SHP77 (cell line): ENCODE results near the gene KRT4.
"Not testable (repeated sequence)": the region's sequence is repeated elsewhere in the genome, so short reads cannot be mapped to it uniquely, and the experiment has no call there.

Experiments
- DNase-seq, 2 experiments: peaks; one replicate each; lab custom pipeline; 2025; lab: John Stamatoyannopoulos, UW

KRT4 gene

DNA sequence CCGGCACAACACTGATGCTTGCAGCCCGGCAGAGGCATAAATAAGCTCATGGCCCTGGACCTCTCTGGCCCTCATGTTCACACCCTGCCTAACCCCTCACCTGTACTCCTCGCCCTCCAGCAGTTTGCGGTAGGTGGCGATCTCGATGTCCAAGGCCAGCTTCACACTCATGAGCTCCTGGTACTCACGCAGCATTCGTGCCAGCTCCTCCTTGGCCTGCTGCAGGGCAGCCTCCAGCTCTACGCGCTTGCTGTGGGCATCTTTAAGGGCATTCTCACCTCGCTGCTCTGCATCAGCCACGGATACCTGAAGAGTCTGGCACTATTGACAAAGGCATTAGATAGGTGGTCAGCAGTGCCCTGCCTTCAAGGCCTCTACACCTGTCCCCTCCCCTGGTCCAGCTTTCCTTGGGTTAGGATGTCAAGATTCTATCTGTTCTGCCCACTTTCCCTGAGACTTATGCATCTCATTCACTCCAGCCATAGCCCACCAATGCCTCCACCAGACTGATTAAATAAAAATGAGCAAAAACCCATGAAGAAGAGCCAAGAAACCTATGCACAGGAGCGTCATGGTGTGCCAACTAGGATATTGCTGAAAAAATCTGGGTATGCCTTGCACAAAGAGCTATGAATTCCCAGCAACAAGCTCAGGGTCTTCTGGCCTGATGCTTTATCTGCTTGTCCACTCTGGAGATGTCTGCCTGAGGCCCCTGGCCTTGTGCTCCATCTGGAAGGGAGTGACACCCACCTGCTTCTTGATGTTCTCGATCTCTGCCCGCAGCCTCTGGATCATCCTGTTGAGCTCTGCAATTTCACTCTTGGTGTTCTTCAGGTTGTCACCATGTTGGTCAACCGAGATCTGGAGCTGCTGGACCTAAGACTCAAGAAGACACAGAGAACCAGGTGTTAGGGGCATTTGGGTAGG lies 6.1 kb downstream of the KRT4 start:
- no peak for DNase-seq

DNA sequence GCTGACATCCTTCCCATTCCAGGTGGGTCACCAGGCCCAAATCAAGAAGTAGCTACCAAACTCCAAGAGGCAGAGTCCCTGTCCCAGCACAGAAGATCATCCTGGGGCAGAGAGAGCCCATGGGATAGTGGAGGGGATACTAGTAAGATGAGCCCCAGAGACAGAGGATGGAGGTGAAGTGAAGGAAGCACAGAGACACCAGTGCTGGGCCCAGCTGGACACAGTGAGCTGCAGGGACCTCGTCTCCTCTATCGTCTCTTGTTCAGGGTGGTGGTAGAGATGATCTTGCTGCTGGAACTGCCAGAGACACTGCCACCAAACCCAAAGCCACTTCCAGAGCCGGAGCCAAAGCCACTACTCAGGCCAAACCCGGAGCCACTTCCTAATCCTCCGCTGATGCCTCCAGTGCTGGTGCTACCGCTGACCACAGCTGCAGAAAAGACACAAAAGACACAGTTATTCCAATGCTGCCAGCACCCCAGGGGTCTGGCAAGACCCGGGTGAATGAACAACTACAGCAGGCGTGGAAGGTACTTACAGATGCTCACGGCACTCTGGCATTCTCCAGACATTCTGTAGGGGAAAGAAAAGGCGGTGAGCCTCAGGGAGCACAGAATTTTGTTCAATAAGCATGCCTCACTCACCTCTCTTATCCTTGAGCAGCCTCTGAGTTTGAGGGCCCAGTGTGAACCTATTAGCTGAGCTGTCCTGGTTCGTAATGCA lies 6.9 kb downstream of the KRT4 start:
- no peak for DNase-seq

DNA sequence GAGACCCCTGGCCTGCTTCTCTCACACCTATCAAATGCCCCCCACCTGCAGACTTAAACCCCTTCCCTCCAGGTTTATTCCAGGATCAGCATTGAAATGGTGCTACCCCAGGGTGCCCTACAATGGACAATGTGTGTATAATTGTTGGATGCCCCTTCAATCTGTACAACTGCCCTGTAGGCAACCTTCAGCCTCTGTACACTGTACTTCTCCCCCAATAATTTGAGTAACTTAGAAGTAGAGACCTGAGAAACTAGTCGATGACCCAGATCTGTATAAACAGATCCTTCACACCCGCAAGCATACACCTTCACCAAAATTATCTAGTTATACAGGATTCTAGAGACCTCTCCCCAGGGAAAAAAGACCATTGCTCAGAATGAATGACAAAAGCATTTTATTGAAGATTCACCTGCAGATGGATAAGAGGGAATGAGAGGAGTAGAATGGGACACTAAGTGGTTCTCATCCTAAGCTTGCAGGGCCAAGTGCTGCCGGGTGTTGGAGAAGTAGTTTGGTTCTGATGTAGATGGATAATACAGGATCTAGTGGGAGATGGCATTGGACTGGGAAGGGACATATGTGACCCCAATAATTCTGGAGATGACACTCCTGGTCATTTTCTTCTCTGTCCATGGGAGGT lies 7.6 kb downstream of the KRT4 start:
- DNase-seq = no peak

DNA sequence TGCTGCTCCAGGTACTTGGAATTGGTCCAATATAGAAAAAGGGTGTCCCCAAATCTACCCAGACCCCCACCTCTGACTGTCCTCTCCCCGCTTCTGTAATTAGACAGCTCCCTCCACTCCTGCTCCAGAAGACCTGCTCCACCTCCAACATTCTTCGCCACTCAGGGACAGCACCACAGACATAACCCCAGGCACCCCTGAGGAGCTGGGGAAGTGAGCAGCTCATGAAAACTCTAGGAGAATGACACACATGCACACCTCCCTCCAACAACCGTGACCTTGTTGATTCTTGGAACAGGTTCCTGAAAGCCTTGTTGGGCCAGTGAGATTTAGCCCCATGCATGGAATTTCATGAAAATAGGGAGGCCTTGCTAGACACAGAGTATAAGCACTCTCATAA lies 8.2 kb downstream of the KRT4 start:
- no peak for DNase-seq

DNA sequence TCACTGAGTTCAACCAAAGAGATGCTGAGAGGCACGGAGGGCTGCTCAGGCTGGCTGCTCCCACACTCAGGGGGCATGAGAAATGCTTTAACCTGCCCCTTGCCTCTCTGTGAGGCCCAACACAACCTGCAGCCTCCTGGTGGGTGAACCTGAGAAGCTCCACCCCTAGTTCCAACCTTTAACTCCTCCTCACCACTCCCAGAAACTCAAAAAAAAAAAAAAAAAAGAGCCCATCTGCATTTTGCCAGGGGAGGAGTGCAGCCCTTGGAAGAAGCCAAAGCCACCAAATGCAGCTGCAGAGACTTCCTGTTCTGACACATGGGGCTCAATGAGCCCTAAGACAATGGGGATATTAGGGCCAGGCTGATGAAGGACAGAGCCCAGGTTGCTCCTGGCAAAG lies 8.9 kb downstream of the KRT4 start:
- DNase-seq = no peak

DNA sequence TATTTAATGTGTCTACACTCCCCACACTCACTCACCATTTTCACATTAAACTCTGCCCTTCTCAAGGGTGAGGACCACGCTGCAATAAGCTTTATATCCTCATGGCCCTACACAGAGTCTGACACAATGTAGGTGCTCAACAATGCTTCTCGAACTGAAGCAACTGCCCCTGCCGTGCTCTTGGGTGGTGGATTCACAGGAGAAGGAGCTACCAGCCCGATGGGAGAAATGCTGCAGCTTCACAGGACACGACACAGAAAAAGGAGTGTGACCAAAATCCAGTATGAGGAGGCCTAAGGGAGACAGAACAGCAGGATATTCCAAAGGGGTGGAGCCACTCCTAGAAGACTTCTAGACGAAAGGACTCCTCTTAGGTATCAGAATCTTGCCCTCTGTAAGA lies 11.5 kb downstream of the KRT4 start:
- DNase-seq = no peak

DNA sequence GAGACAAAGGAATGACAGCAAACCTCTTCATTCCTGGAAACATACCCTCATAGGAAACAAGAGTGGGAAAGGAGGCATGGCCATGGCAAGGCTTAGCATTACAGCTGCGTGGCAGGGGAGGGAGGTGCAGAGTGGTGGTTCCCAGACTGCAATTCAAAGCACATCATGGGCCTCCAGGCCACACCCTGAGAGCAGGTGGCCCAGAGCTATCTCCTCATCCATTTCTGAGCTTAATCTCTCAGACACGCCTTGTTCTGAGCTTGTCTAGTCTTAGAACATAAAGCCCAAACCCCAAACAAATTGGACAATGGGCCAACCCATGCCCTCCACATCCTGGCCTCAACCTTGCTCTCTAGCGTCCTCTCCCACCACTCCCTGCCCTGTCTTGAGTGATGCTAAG lies 12.1 kb downstream of the KRT4 start:
- no peak for DNase-seq

DNA sequence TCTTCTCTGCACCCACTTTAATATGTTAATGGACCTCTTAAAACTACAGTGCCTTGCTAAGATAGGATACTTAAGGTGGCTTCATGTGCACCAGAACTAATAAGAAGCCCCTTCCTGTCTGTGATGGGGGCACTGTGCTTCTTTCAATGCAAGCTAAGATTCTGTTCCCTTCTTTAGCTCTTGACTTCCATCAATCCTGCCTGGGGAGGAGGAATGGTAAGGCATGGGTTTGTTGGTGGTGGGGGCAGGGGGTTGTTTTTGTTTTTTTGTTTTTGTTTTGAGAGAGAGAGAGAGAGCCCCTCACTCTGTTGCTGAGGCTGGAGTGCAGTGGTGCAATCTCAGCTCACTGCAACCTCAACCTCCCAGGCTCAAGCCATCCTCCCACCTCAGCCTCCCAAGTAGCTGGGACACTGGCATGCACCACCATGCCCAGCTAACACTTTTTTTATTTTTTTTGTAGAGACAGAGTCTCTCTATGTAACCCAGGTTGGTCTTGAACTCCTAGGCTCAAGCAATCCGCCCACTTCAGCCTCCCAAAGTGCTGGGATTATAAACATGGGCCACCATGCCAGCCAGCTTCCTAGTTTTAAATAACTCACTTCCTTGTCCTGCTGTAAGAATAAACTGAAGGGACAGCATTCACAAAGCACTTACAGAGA lies 13.5 kb downstream of the KRT4 start:
- DNase-seq = no peak

DNA sequence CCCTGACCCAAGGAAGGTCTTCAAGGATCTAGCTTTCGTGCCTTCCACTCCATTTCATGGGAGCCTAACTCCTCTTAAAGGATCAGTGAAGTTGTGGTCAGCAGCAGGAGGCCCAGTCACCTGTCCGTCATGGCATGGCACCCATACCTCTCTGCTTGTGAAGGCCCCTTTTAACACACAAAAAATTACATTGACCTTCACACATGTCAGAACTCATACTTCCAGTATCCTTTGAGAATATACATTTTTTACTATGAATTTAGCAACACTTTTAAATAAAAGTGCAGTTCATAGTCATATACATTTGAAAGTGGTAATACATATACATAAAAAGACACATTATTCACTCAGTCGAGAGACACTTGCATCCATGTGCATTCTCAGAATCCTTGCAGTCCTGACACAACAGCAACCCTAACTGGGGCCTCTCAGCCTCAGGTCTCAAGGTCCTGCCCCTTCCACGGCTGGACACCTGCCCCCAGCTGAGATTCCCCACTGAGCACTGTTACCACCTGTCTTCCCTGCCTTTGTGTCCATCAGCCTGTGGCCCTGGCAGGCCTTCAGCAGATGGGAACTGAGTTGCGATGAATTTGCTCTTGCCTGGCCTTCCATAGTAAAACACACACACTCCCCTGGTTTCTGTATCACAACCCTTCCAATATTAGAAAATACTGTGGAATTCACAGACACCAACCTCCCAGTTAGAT lies 14.3 kb downstream of the KRT4 start:
- no peak for DNase-seq

DNA sequence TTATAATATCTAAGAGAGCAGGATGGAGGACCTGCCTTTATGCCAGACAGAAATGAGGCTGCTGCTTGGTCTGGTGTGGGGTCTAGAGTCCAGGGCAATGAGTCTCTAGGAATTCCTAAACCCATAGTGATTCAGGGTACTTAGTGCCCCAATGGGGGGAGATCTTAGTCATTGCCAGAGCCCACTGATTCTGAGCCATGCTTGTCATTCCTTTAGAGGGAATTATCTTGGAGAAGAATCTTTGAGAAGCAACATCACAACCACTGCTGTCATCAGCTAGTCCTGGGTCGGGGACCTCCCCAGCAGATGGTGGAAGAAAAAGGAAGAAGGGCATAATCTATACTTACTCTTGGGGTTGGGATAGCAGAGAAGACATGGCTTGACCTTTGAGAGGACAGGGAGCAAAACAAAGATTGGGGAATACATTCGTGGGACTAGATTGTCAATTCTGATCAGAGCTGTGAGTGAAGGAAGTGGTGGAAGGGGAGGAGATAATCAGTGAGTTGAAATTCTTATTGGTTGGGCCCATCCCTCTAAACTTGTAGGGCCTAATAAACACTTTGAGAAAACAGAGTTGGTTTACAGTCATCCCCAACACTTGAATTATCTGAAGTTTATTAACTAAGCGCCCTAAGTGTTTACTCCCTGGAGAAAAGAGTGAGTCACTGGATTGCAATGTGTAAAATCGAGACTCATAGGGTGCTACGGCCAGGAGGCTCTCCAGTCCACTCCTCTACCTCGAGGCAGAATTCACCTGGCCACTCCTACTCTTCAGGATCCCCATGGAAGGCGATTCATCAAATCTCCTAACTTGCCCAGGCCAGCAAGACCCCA lies 15.0 kb downstream of the KRT4 start:
- DNase-seq = no peak

DNA sequence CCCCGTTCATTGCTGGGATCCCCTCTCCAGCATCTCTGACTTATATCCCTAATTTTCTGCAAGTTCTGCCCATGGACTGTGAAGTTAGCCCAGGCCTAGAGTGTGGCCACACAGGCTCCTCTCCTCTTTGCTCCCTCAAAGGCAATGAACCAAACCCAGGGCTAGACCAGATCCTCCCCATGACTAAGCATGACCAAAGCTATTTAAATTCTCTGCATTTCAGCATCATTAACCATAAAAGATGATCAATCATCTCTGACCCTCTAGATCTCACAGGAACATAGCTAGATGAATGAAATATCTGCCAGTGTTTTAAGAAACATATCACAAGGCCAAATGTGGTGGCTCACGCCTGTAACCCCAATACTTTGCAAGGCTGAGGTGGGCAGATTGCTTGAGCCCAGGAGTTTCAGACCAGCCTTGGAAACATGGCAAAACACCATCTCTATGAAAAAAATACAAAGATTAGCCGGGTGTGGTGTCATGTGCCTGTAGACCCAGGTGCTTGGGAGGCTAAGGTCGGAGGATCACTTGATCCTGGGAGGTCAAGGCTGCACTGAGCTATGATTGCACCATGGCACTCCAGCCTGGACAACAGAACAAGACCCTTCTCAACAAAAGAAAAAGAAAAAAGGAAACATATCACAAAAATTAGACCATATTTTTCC lies 15.8 kb downstream of the KRT4 start:
- DNase-seq = no peak

DNA sequence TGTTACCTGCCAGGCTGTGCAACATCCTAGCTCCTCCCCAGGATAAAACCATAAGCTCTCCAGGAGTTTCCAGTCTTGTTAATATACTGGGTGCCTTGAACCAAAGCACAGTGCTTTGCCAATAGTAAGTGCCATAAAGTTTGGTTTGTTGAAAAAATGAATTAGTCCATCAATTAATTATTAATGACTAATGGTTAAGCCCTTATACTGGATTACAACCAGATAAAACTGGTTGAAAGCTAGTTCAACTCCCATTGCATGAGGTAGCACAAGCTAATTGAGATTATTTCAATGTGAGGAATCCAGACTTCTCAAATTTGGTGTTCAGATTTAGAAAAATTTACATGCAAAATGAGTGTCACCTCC lies 16.4 kb downstream of the KRT4 start:
- DNase-seq = no peak

DNA sequence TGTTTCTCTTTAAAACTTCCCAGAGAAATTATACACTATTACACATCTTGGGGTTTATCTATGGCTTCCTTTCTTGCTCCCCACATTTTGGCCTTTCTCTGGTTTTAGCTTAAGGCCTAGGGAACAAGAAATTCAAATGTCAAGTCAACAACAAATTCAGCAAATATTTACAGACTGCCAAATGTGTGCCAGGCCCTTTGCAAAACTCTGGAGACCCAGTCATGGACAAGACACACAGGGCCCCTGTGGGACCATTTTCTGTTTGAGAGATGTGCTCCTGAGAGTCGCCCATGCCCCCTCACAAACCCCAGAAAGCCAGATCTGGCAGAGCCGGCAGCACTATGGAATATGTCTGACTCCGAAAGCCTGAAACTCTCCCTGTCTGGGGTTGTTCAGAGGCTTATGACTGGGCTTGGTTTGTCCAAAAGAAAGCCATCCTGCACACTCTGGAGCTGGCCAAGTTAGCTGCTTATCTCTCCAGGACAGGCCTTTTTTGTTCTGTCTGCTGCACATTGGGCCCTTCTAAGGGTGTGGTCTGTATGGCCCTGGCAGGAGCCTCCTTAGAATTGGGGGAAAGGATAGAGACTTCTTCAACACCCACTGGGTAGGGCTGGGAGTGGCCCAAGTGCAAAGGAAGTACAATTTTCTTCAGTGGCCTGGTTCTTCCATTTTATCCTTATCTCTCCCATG lies 16.9 kb downstream of the KRT4 start:
- no peak for DNase-seq

DNA sequence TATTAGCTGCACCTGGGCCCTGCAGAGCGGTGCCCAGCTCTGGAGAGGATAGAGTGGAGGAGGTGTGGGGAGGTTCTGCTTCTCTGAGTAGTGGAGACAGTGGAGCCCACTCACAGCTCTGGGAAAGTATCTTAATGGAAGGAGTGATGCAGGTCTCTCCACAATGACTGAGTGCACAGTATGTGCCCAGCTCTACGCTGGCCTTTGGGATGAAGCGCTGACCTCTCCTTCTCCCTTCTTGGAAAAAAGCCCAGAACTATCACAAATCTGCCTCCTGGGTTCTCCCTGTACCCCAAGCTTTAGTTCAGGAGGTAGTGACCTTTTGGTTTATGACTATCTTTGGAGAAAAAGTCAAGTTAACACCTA lies 17.5 kb downstream of the KRT4 start:
- DNase-seq = no peak

DNA sequence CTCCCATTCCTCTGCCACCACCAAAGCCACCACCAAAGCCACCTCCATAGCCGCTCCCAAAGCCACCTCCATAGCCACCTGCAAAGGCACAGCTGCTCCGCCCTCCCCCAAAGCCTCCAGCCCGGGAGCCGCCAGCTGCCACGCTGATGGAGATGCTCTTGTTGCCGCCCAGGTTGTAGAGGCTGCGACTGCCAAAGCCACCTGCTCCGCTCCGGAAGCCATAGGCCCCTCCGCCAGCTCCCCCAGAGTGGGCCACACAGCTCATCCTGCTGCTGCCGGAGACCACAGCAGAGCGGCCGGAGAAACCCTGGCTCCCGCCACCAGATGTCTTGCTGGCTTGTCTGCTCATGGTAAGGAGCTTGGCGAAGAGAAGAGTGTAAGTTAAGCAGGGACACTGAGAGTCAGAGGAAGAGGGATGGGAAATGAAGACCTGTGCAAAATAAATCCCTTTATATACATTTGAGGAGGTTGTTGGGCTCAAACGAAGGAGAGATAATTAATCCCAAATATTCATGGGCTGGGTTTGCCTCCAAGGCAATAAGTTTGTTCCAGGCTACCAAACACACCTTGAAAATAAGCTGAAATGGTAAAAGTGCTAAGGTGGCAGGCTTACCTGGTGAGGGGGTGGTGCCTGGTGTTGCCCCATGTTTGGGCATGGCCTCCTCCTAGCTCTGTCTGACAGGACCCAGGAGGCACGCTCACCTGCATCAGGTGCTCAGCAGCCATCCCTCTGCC lies 18.1 kb downstream of the KRT4 start, which contains the start of gene KRT3:
TSS of gene KRT3 (minus strand) at position 424 of the 735 bp plus-strand sequence. CDS start at position 349, 75 bp downstream.
- peak in 1 of 2 experiments; percentile 45 for DNase-seq

DNA sequence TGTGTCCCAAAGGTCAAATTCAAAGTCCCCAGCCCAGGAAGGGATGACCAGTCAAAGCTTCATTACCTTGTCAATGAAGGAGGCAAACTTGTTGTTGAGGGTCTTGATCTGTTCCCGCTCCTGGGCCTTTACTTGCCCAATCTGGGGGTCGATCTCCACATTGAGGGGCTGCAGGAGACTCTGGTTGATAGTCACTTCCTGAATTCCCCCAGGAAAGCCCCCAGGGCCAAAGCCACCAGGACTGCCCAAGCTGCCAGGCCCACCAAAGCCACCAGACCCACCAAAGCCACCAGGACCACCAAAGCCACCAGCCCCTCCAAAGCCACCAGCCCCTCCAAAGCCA lies 18.6 kb downstream of the KRT4 start:
- DNase-seq = not testable (repeated sequence)

DNA sequence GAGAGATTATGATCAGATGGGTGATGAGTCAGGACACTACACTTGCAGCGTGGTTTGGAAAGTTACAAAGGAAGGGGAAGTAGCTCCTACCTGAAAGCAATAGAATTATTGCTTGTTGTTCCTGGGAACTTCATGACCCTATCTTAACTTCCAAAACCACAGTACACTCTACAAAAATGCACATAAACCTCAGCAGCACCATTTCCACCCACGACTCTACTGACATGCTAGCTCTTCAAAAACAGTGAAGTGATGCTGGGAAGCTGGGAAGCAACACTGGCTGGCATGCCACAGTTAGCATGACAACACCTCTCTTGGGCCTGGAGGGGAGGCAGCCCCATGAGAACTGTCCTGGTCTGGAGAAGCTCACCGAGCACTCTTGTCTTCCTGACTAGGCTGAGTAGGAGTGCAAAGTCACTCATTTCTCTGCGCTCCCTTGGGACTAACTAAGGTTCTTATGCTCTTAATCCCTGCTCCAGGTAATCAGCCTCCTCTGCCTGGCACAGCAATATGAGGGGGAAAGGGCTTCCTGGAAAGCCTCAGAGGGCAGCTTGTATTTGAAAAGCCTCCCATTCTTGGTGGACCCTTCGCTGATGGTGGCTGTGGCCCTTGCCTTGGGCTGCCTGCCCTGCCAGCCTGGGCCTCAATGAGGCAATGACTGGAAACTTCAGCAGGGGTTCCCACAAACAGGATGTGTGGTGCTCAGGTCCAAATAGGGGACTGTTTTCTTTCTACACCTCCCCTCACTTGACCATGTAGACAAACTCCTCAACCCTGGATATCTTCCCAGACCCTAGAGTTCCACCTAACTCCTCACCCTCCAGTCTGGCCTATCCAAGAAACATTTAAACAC lies 19.2 kb downstream of the KRT4 start:
- DNase-seq = no peak
